IMR-90 (cell line): ENCODE data around the gene RIMS3. TPM values are rescaled to one million over a fixed set of nuclear protein-coding genes. Genes with fewer than 3 reads are reported as not detected.

Experiments
- ATAC-seq: fragments of 200-7000 bp; cut with Tn5 transposase; 2 replicates; pipeline ENCODE4 v1.9.1; 2020; ENCODE audit warnings: low read depth, mild to moderate bottlenecking, moderate library complexity
- BruUV-seq: library from RNA; stranded (reverse); fragments of 400-500 nt; replicated peaks from 2 replicates; lab custom pipeline; 2021; lab: Mats Ljungman, UMichigan
- CTCF ChIA-PET: fragments of 300-600 bp; formaldehyde crosslinking; extraction: SDS; loops from one replicate; lab custom pipeline; 2021; ENCODE audit warnings: antibody characterized with exemption; lab: Yijun Ruan, JAX
- POLR2A ChIA-PET: fragments of 300-600 bp; sonication (Branson Sonifier 250); formaldehyde crosslinking; loops from one replicate; lab custom pipeline; 2022; ENCODE audit warnings: antibody characterized with exemption; ENCODE audit not compliant: unreplicated experiment; lab: Charles Lee
- DNase-seq: peaks from one replicate; pipeline ENCODE4 v3.0.0; 2013
- H2AFZ ChIP-seq: replicated peaks from 2 replicates; pipeline ENCODE3; 2013; ENCODE audit warnings: low read length, mild to moderate bottlenecking; ENCODE audit not compliant: poor library complexity
- H2AK5ac ChIP-seq: 2 replicates; pipeline ENCODE4 v1.6.1; 2013; ENCODE audit warnings: low read depth, low read length, inconsistent platforms
- H2AK9ac ChIP-seq: replicated peaks from 2 replicates; pipeline ENCODE3; 2013; ENCODE audit warnings: mild to moderate bottlenecking, low read depth, low read length, moderate library complexity; ENCODE audit not compliant: poor library complexity
- H2BK120ac ChIP-seq: 2 replicates; pipeline ENCODE4 v1.6.1; 2013; ENCODE audit warnings: low read depth, low read length, inconsistent platforms
- H2BK15ac ChIP-seq: 3 replicates; pipeline ENCODE4 v1.6.1; 2013; ENCODE audit warnings: low read depth, low read length, inconsistent platforms
- H2BK20ac ChIP-seq: 2 replicates; pipeline ENCODE4 v1.6.1; 2013; ENCODE audit warnings: low read depth, mild to moderate bottlenecking, inconsistent platforms, low read length, moderate library complexity
- H2BK5ac ChIP-seq: 2 replicates; pipeline ENCODE4 v1.6.1; 2013; ENCODE audit warnings: mild to moderate bottlenecking, low read depth, low read length, inconsistent platforms; ENCODE audit not compliant: poor library complexity, severe bottlenecking
- H3K14ac ChIP-seq: replicated peaks from 2 replicates; pipeline ENCODE4 v1.6.1; 2013; ENCODE audit warnings: low read depth, low read length, inconsistent platforms
- H3K18ac ChIP-seq: 2 replicates; pipeline ENCODE4 v1.6.1; 2013; ENCODE audit warnings: low read depth, low read length, control low read depth
- H3K23ac ChIP-seq: 2 replicates; pipeline ENCODE4 v1.6.1; 2013; ENCODE audit warnings: low read depth, low read length, inconsistent platforms
- H3K27ac ChIP-seq: 2 replicates; pipeline ENCODE4 v1.5.1; 2013; ENCODE audit warnings: mild to moderate bottlenecking, control low read depth, low read length; ENCODE audit not compliant: insufficient read depth
- H3K27me3 ChIP-seq: 2 replicates; pipeline ENCODE4 v1.6.1; 2013; ENCODE audit warnings: low read length; ENCODE audit not compliant: control insufficient read depth, insufficient read depth
- H3K36me3 ChIP-seq: 2 replicates; pipeline ENCODE4 v1.6.1; 2013; ENCODE audit warnings: low read length, mixed read lengths; ENCODE audit not compliant: control insufficient read depth, insufficient read depth
- H3K4ac ChIP-seq: 2 replicates; pipeline ENCODE4 v1.6.1; 2013; ENCODE audit warnings: low read depth, low read length, inconsistent platforms
- H3K4me1 ChIP-seq: 2 replicates; pipeline ENCODE4 v1.6.1; 2013; ENCODE audit warnings: low read length, mixed read lengths; ENCODE audit not compliant: control insufficient read depth, insufficient read depth
- H3K4me2 ChIP-seq: 2 replicates; pipeline ENCODE4 v1.6.1; 2013; ENCODE audit warnings: low read depth, mild to moderate bottlenecking, control low read depth, low read length, moderate library complexity
- H3K4me3 ChIP-seq: 2 replicates; pipeline ENCODE4 v1.5.1; 2013; ENCODE audit warnings: low read depth, mild to moderate bottlenecking, control low read depth, low read length, moderate library complexity; ENCODE audit not compliant: insufficient read depth
- H3K56ac ChIP-seq: 2 replicates; pipeline ENCODE4 v1.6.1; 2013; ENCODE audit warnings: low read length, inconsistent platforms; ENCODE audit not compliant: insufficient read depth; ENCODE audit errors: extremely low read depth
- H3K79me1 ChIP-seq, 2 experiments: 2 replicates each; pipeline ENCODE4 v1.6.1; 2013; ENCODE audit warnings: low read length in 2 of 2, inconsistent platforms in 1 of 2, low read depth in 1 of 2
- H3K9ac ChIP-seq: 2 replicates; pipeline ENCODE4 v1.6.1; 2013; ENCODE audit warnings: low read depth, low read length, control low read depth
- H3K9me1 ChIP-seq: 2 replicates; pipeline ENCODE4 v1.6.1; 2013; ENCODE audit warnings: low read length, inconsistent platforms; ENCODE audit not compliant: insufficient read depth
- H3K9me3 ChIP-seq: 2 replicates; pipeline ENCODE4 v1.6.1; 2013; ENCODE audit warnings: low read length; ENCODE audit not compliant: control insufficient read depth, insufficient read depth
- H4K20me1 ChIP-seq: 2 replicates; pipeline ENCODE4 v1.6.1; 2013; ENCODE audit warnings: low read length, inconsistent platforms; ENCODE audit not compliant: insufficient read depth
- H4K5ac ChIP-seq: 2 replicates; pipeline ENCODE4 v1.6.1; 2013; ENCODE audit warnings: mild to moderate bottlenecking, low read depth, low read length, control low read depth
- H4K8ac ChIP-seq, 2 experiments: 2 replicates each; pipeline ENCODE4 v1.6.1; 2013; ENCODE audit warnings: low read depth in 2 of 2, low read length in 2 of 2, control low read depth in 1 of 2, inconsistent platforms in 1 of 2
- H4K91ac ChIP-seq: 2 replicates; pipeline ENCODE4 v1.6.1; 2013; ENCODE audit warnings: low read depth, low read length, inconsistent platforms; ENCODE audit not compliant: insufficient read depth
- BHLHE40 ChIP-seq: fragments of 150-350 bp; IDR thresholded peaks from 2 replicates; pipeline ENCODE4 v1.6.1; 2016; ENCODE audit warnings: mild to moderate bottlenecking, low read depth, low read length
- MAFK ChIP-seq: IDR thresholded peaks from 2 replicates; pipeline ENCODE4 v1.6.1; 2012; ENCODE audit warnings: low read depth, low read length, improper control_type of control experiment
- NFE2L2 ChIP-seq: fragments of 150-350 bp; IDR thresholded peaks from 2 replicates; pipeline ENCODE4 v1.6.1; 2016; ENCODE audit warnings: low read depth, mild to moderate bottlenecking, low read length
- RCOR1 ChIP-seq: IDR thresholded peaks from 2 replicates; pipeline ENCODE4 v1.6.1; 2012; ENCODE audit warnings: mild to moderate bottlenecking, low read length, improper control_type of control experiment; ENCODE audit not compliant: insufficient replicate concordance
- RFX5 ChIP-seq: IDR thresholded peaks from 2 replicates; pipeline ENCODE4 v1.8.0; 2012; ENCODE audit warnings: low read depth, mild to moderate bottlenecking, low read length, moderate library complexity
- SMC3 ChIP-seq: fragments of 150-350 bp; IDR thresholded peaks from 2 replicates; pipeline ENCODE4 v1.6.1; 2016; ENCODE audit warnings: low read depth, mild to moderate bottlenecking, antibody characterized with exemption, low read length, moderate library complexity
- WGBS, 2 experiments: methylation state at CpG; one replicate each; pipeline versions ENCODE4 v1.1.5 to v1.1.7; 2013; ENCODE audit warnings: missing lambda C conversion rate in 2 of 2; ENCODE audit not compliant: insufficient read length in 1 of 2; ENCODE audit errors: extremely low coverage in 2 of 2; 5-methylcytosine and 5-hydroxymethylcytosine counted together
- dilution Hi-C: fragments of 300-500 bp; cut with HindIII; formaldehyde crosslinking; loops from one replicate; pipeline ENCODE4 v1.14.3; 2018; ENCODE audit warnings: low sequenced_read_pairs; ENCODE audit not compliant: unreplicated experiment
- in situ Hi-C: fragments of 300-500 bp; cut with MboI; formaldehyde crosslinking; loops from 3 replicates; pipeline ENCODE4 v1.14.3; 2019; ENCODE audit warnings: low sequenced_read_pairs, inconsistent platforms, mixed read lengths
- intact Hi-C: fragments of 100-400 bp; cut with micrococcal nuclease; formaldehyde crosslinking; loops from 2 replicates; pipeline ENCODE4 v1.10.0; 2022
- polyA plus RNA-seq, 3 experiments: library from polyadenylated mRNA; depleted of rRNA; stranded (reverse); fragments of >200 nt; gene quantifications; 2 replicates each; pipeline ENCODE4 v1.2.3, GENCODE V29; 2012; ENCODE audit warnings: low replicate concordance in 1 of 3
- total RNA-seq: library from RNA; depleted of rRNA; stranded (reverse); fragments of >200 nt; gene quantifications from 2 replicates; pipeline ENCODE4 v1.2.3, GENCODE V29; 2012
- TF ChIP-seq, protein P1 (sequence below): fragments of 150-350 bp; IDR thresholded peaks from 2 replicates; pipeline ENCODE4 v1.6.1; 2017; ENCODE audit warnings: mild to moderate bottlenecking, antibody characterized with exemption, low read length, low read depth
- TF ChIP-seq, protein P2 (sequence below): conservative IDR thresholded peaks from 2 replicates; pipeline ENCODE4 v1.5.1; 2012; ENCODE audit warnings: mild to moderate bottlenecking, low read depth, low read length, improper control_type of control experiment

Gene RIMS3
- total and polyA plus RNA-seq, 2 of the 4 experiments (the other 2 are of a cell fraction) = 0.10 to 0.36 TPM

DNA sequence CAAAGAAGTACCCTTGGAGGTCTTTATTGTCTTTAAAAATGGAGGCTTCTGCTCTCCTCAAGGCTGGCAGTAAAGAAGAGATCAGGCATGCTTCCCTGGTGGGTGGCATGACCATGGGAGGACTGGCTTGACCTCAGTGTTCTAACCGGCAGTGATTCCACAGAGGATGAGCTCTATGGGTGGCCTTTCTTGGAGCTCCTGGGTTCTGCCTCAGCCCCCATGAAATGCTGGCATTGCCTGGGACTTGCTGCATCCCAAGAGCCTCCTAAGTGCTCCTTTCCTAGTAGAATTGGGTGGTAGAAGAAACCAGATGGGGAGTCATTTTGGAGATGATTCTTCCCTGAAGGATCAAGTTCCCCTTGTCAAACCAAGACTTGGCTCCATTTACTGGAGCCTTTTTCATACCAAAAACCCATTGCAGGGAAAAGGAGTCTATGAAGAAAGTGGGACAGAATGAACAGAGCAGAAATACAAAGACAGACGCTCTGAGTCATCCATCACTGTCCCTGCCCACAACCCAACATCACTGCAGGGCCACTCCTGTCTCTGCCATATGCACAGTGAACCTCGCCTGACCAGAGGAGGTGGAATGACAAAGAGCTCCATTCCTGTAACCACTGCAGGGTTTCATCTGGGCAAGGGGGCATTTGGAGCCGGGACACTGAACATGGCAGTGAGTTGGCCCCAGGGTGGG is 42.4 kb downstream of the RIMS3 start:
- H3K4me3 ChIP-seq = no peak overlapping the region
- no peak overlapping the region for H3K23ac ChIP-seq
- H3K4me1 ChIP-seq = no peaks in the 10 kb centered on the region
- H3K36me3 ChIP-seq = no peaks in the 10 kb centered on the region
- H3K18ac ChIP-seq = no peak overlapping the region
- no TSS peak for BruUV-seq
- H3K9me1 ChIP-seq = no peaks in the 10 kb centered on the region
- H3K56ac ChIP-seq = no peak overlapping the region
- no peak overlapping the region for H3K4ac ChIP-seq
- no peaks in the 10 kb centered on the region for H3K79me1 ChIP-seq
- no peak overlapping the region for H4K5ac ChIP-seq
- H2BK5ac ChIP-seq = no peak overlapping the region
- TF ChIP-seq RFX5 (no peak), RCOR1 (no peak), SMC3 (no peak), NFE2L2 (no peak), MAFK (no peak), BHLHE40 (no peak)
- TF ChIP-seq, protein P1, sequence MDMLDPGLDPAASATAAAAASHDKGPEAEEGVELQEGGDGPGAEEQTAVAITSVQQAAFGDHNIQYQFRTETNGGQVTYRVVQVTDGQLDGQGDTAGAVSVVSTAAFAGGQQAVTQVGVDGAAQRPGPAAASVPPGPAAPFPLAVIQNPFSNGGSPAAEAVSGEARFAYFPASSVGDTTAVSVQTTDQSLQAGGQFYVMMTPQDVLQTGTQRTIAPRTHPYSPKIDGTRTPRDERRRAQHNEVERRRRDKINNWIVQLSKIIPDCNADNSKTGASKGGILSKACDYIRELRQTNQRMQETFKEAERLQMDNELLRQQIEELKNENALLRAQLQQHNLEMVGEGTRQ = no peak
- TF ChIP-seq, protein P2, sequence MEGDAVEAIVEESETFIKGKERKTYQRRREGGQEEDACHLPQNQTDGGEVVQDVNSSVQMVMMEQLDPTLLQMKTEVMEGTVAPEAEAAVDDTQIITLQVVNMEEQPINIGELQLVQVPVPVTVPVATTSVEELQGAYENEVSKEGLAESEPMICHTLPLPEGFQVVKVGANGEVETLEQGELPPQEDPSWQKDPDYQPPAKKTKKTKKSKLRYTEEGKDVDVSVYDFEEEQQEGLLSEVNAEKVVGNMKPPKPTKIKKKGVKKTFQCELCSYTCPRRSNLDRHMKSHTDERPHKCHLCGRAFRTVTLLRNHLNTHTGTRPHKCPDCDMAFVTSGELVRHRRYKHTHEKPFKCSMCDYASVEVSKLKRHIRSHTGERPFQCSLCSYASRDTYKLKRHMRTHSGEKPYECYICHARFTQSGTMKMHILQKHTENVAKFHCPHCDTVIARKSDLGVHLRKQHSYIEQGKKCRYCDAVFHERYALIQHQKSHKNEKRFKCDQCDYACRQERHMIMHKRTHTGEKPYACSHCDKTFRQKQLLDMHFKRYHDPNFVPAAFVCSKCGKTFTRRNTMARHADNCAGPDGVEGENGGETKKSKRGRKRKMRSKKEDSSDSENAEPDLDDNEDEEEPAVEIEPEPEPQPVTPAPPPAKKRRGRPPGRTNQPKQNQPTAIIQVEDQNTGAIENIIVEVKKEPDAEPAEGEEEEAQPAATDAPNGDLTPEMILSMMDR = no peak
- H2BK120ac ChIP-seq = no peak overlapping the region
- ATAC-seq (no peak), DNase-seq (no peak)
- in situ Hi-C loops = loop anchor here (10.0 kb wide), 1 partner anchor 222 kb away; no protein-coding TSS in a partner anchor
- WGBS, 2 experiments = no CpG with 5 or more reads among the region's 4 CpGs
- H3K27me3 ChIP-seq = peaks cover 33% of the 10 kb centered on the region
- no peak overlapping the region for H4K8ac ChIP-seq
- intact Hi-C loops = no loop called here
- H3K9me3 ChIP-seq = no peaks in the 10 kb centered on the region
- no peak overlapping the region for H2AK9ac ChIP-seq
- H3K4me2 ChIP-seq = no peak overlapping the region
- no peak overlapping the region for H4K91ac ChIP-seq
- no peak overlapping the region for H2BK15ac ChIP-seq
- POLR2A ChIA-PET = no interaction called here
- dilution Hi-C loops = no loop called here
- no peak overlapping the region for H3K27ac ChIP-seq
- H2BK20ac ChIP-seq = no peak overlapping the region
- H3K9ac ChIP-seq = no peak overlapping the region
- H3K14ac ChIP-seq = no peak overlapping the region
- no peak overlapping the region for H2AFZ ChIP-seq
- CTCF ChIA-PET = no interaction called here
- H4K20me1 ChIP-seq = no peaks in the 10 kb centered on the region
- no peak overlapping the region for H2AK5ac ChIP-seq
